ENCODE data around the gene TMEM87B. TPM values are rescaled to one million over a fixed set of nuclear protein-coding genes. Genes with fewer than 3 reads are reported as not detected.

Gene TMEM87B
- total and polyA plus RNA-seq, 10 of the 15 experiments (the other 5 are each of a cell fraction or from before 2014, with no cell fraction given): 5.7 to 20.6 (median 12.3) TPM

GRCh38 chr2:112012556-112012955 is 42.5 kb upstream of the TMEM87B start (continued):
- TF ChIP-seq, protein P1, sequence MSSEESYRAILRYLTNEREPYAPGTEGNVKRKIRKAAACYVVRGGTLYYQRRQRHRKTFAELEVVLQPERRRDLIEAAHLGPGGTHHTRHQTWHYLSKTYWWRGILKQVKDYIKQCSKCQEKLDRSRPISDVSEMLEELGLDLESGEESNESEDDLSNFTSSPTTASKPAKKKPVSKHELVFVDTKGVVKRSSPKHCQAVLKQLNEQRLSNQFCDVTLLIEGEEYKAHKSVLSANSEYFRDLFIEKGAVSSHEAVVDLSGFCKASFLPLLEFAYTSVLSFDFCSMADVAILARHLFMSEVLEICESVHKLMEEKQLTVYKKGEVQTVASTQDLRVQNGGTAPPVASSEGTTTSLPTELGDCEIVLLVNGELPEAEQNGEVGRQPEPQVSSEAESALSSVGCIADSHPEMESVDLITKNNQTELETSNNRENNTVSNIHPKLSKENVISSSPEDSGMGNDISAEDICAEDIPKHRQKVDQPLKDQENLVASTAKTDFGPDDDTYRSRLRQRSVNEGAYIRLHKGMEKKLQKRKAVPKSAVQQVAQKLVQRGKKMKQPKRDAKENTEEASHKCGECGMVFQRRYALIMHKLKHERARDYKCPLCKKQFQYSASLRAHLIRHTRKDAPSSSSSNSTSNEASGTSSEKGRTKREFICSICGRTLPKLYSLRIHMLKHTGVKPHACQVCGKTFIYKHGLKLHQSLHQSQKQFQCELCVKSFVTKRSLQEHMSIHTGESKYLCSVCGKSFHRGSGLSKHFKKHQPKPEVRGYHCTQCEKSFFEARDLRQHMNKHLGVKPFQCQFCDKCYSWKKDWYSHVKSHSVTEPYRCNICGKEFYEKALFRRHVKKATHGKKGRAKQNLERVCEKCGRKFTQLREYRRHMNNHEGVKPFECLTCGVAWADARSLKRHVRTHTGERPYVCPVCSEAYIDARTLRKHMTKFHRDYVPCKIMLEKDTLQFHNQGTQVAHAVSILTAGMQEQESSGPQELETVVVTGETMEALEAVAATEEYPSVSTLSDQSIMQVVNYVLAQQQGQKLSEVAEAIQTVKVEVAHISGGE (CRISPR knock-in tag; IDR thresholded peaks at IDR 0.05): no peak
- TF ChIP-seq SIX5 (IDR thresholded peaks at IDR 0.05; ENCODE audit: low read depth, low read length, severe bottlenecking): no peak
- TF ChIP-seq WRNIP1 (IDR thresholded peaks at IDR 0.05; ENCODE audit: borderline replicate concordance, low read depth, low read length): no peak
- TF ChIP-seq REST (IDR thresholded peaks at IDR 0.05; ENCODE audit: low read depth, low read length): no peak
- TF ChIP-seq SMARCA5 (IDR thresholded peaks at IDR 0.05): no peak

DNA sequence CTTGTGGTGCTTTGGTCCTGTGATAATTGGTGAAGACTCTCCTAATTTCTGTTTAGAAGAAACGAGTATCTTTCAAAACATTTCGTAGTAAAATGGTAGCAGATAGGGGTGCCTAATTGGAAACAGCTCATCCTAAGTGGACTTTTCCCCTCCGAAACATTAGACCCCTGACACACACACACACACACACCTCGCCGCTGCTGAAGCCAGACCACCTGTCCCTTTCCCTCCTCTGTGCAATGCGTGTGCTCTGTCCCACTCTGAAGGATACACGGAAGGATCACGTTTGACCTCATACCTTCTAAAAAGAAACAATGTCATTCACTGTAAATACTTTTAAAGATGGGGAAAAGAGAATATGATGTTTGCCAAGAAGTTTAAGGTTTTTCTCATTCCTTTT is 36.2 kb upstream of the TMEM87B start:
- RAD21 ChIA-PET (ENCODE audit: unreplicated experiment): no interaction called here
- intact Hi-C loops (cut with micrococcal nuclease; ENCODE audit: unreplicated experiment): no loop called here
- Histone ChIP-seq H2AFZ (ENCODE audit: control insufficient read depth, low read depth, low read length) (no peak overlapping the region), H4K20me1 (ENCODE audit: control insufficient read depth, insufficient read depth) (no peaks in the 10 kb centered on the region), H3K9ac (ENCODE audit: control insufficient read depth, insufficient read depth, low read length) (no peak overlapping the region), H3K27me3 (replicated peaks in 1 of 2; ENCODE audit: control insufficient read depth in 2 of 2, insufficient read depth in 2 of 2, low read length in 1 of 2) (no peaks in the 10 kb centered on the region), H3K79me2 (ENCODE audit: control insufficient read depth, insufficient read depth, low read length) (no peaks in the 10 kb centered on the region), H3K4me3 (no peak overlapping the region), H3K4me1 (ENCODE audit: control insufficient read depth, insufficient read depth, low read length) (no peaks in the 10 kb centered on the region), H3K4me2 (ENCODE audit: control insufficient read depth, insufficient read depth) (no peak overlapping the region), H3K27ac (ENCODE audit: control insufficient read depth, insufficient read depth) (no peak overlapping the region), H3K9me3 (replicated peaks; ENCODE audit: control insufficient read depth, insufficient read depth, low read length) (no peaks in the 10 kb centered on the region), H3K36me3 (ENCODE audit: control insufficient read depth in 2 of 2, insufficient read depth in 2 of 2, low read length in 1 of 2) (no peaks in the 10 kb centered on the region)
- in situ Hi-C loops (cut with MboI): no loop called here
- POLR2A ChIA-PET: interaction anchor here (0.5 kb wide), 1 partner anchor 636 kb away, joined by 5 read pairs; no protein-coding TSS in a partner anchor
- 25% methylated on average over 8 of the region's 8 CpGs for WGBS (ENCODE audit: insufficient coverage, insufficient replicate concordance, low lambda C conversion rate, missing lambda C conversion rate)
- CTCF ChIA-PET: interaction anchor here (0.5 to 2.0 kb wide), 2 partner anchors 131 to 461 kb away, joined by 3 to 5 read pairs; no protein-coding TSS in a partner anchor
- SMC1A ChIA-PET (ENCODE audit: uncharacterized antibody, unreplicated experiment): interaction anchor here (1.5 kb wide), 1 partner anchor 15 kb away, joined by 3 read pairs; no protein-coding TSS in a partner anchor
- TF ChIP-seq KLF5 (IDR thresholded peaks at IDR 0.05; ENCODE audit: partially characterized antibody) (no peak), CEBPB (IDR thresholded peaks at IDR 0.05; ENCODE audit: borderline replicate concordance in 1 of 2, low read depth in 2 of 2, low read length in 2 of 2) (no peak), POLR2A (IDR thresholded peaks at IDR 0.05; ENCODE audit: low read depth, low read length) (no peak), EED (IDR thresholded peaks at IDR 0.05; ENCODE audit: low read depth) (no peak), ZNF622 (IDR thresholded peaks at IDR 0.05) (no peak), IKZF1 (conservative IDR thresholded peaks at IDR 0.05) (no peak)
- BruUV-seq (replicated peaks): no TSS peak
- FAIRE-seq (no peak), DNase-seq (ENCODE audit: low read depth, low spot score) (no peak), ATAC-seq (no peak)
